Measurements from ENCODE around the gene WNT11. TPM values are rescaled to one million over a fixed set of nuclear protein-coding genes. Genes with fewer than 3 reads are reported as not detected.

Gene WNT11
- total RNA-seq, 5 donors from 2014 or later (not counting 1 experiment from before 2014, with no cell fraction given), result 0.47 to 1.3 (median 0.89) TPM; not detected in 1

DNA sequence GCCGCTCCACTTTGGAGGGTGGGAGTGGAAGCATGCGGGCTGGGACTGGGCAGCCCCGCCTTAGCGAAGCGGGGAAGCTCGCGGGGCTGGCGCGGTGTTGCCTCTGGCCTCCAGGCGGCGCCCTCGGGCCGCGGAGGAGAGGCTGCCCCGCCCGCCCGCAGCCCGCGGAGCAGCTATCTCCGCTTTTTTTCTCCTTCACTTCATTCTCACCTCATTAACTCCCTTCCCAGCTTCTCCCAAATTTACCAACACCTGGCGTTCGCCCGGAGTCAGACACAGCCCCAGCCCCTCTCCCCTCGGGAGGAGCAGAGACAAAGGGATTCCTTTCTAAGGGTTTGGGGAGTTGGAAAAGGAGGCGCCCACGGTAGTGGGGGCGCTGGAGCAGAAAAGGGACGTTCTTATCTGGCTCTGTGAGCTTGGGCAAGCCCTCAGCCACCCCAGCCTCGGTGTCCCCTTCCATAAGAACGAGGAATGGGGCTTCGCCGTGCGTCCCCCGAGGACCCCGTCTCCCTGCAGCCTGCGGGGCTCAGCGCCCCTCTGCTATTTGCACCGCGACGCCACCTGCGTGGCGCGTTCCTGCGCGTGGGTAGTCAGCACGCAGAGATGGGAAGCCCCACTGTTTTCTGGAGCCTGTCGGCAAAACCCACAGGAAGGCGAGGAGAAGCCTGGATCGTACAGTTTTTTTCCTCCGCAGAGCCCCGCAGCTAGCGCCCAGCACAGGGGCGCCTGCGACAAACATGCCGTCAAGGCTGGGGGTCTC lies 1.5 kb upstream of the WNT11 start:
- DNase-seq (peak; percentile 37 to 89 (median 70)), ATAC-seq (replicated peaks in 1 of 4) (peak; percentile 72 to 79 (median 74))
- H3K4me3 ChIP-seq (ENCODE audit: control insufficient read depth in 1 of 2, extremely low read depth in 1 of 2, low read length in 1 of 2), result peak overlapping the region; percentile 63 to 82
- ChIA-PET POLR2A (interaction anchor here in 1 of 2 donors (1.0 kb wide), 1 partner anchor 27 kb away, joined by 3 read pairs; no protein-coding TSS in a partner anchor), CTCF (interaction anchor here (0.6 to 2.9 kb wide), 24 partner anchors 9 to 463 kb away, joined by 3 to 26 read pairs (median 4); partner anchors contain the start of gene LRRC32 (in 1 of the 2))
- Mint-ChIP-seq H3K27me3 (peaks cover 28 to 51% of the 10 kb centered on the region in 2 donors), H3K27ac (no peak overlapping the region), H3K4me3 (peak overlapping the region; percentile 76 to 82 (median 81)), H3K4me1 (peaks cover 17 to 26% (median 19%) of the 10 kb centered on the region in 3 donors), H3K9me3 (no peaks in the 10 kb centered on the region), H3K36me3 (no peaks in the 10 kb centered on the region)
- no peak overlapping the region for H3K27ac ChIP-seq (ENCODE audit: low read length)
- peaks cover 3 to 90% of the 10 kb centered on the region in 2 experiments for H3K27me3 ChIP-seq (replicated peaks in 1 of 2; ENCODE audit: control insufficient read depth in 2 of 2, extremely low read depth in 1 of 2, insufficient read depth in 2 of 2, low read length in 1 of 2)
- no peaks in the 10 kb centered on the region for H3K36me3 ChIP-seq (ENCODE audit: control insufficient read depth in 2 of 2, extremely low read depth in 1 of 2, insufficient read depth in 1 of 2, low read length in 1 of 2)
- peaks cover 7 to 51% of the 10 kb centered on the region in 2 experiments for H3K4me1 ChIP-seq (ENCODE audit: control insufficient read depth in 1 of 2, extremely low read depth in 1 of 2, insufficient read depth in 2 of 2, low read length in 2 of 2)
- H3K9me3 ChIP-seq, result no peaks in the 10 kb centered on the region
- 1% methylated on average over 28 of the region's 55 CpGs for WGBS (ENCODE audit: insufficient coverage)

GRCh38 chr11:76206077-76206326 lies 300 bp downstream of the WNT11 start:
- Histone ChIP-seq H3K36me3 (ENCODE audit: control insufficient read depth in 2 of 2, extremely low read depth in 1 of 2, insufficient read depth in 1 of 2, low read length in 1 of 2) (no peaks in the 10 kb centered on the region), H3K4me3 (ENCODE audit: control insufficient read depth in 1 of 2, extremely low read depth in 1 of 2, low read length in 1 of 2) (peak overlapping the region in 1 of 2 donors; percentile 82), H3K9me3 (no peaks in the 10 kb centered on the region), H3K4me1 (ENCODE audit: control insufficient read depth in 1 of 2, extremely low read depth in 1 of 2, insufficient read depth in 2 of 2, low read length in 2 of 2) (peaks cover 7 to 50% of the 10 kb centered on the region in 2 experiments), H3K27me3 (replicated peaks in 1 of 2; ENCODE audit: control insufficient read depth in 2 of 2, extremely low read depth in 1 of 2, insufficient read depth in 2 of 2, low read length in 1 of 2) (peaks cover 0 to 88% of the 10 kb centered on the region in 2 experiments), H3K27ac (ENCODE audit: low read length) (no peak overlapping the region)
- Mint-ChIP-seq H3K9me3 (no peaks in the 10 kb centered on the region), H3K36me3 (no peaks in the 10 kb centered on the region), H3K4me1 (peaks cover 17 to 21% (median 19%) of the 10 kb centered on the region in 3 donors), H3K27ac (no peak overlapping the region), H3K27me3 (peaks cover 28 to 42% of the 10 kb centered on the region in 2 donors), H3K4me3 (peak overlapping the region; percentile 55 to 81 (median 62))
- ChIA-PET CTCF (interaction anchor here in 1 of 2 donors (1.1 kb wide), 1 partner anchor 309 kb away, joined by 3 read pairs; no protein-coding TSS in a partner anchor), POLR2A (no interaction called here)
- no peak for ATAC-seq (replicated peaks in 1 of 4)
- WGBS (ENCODE audit: insufficient coverage), result 7% methylated on average over 18 of the region's 18 CpGs
- DNase-seq, result no peak

DNA sequence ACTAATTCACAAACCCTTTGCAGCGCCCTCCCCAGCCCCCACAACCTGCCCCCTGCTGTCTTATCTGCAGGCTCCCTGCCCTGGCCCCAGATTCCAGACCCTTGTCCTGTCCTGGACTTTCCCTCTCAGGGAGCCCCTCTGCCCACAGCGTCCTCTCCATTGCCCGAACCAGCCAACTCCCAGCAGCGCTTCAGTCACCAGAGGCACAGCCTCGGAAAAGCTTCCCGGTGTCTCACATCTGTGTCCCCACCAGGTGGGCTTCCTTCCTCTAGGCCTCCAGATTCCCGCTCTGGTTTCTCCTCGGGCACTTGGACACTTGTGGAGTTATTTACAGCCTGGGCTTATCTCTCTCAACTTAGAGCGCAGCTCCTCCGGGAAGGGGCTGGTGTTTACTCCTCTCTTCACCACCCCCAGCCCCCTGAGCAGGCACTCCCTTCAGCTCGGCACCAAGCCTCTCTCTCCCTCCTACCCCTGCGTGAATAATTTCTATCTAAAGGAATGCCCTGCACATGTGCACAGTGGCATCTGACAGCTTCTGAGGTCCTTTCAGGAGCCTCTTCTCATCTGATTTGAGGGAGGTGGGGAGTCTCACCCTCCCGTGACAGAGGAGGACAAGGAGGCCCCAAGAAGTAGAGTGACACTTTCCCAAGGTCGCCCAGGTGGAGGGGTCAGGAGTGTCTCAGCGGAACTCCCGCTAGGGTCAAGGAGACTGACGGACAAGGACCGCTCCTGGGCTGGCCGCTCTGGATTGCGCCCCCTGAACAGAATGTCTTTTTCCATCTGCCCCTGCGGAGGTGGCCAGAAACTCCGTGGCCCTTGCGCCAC lies 838 bp downstream of the WNT11 start:
- Mint-ChIP-seq H3K27me3 (peaks cover 31 to 40% of the 10 kb centered on the region in 2 donors), H3K4me1 (peaks cover 17 to 19% (median 17%) of the 10 kb centered on the region in 3 donors), H3K36me3 (no peaks in the 10 kb centered on the region), H3K9me3 (no peaks in the 10 kb centered on the region), H3K4me3 (peak overlapping the region; percentile 55 to 81 (median 62)), H3K27ac (no peak overlapping the region)
- 33% methylated on average over 18 of the region's 23 CpGs for WGBS (ENCODE audit: insufficient coverage)
- H3K4me1 ChIP-seq (ENCODE audit: control insufficient read depth in 1 of 2, extremely low read depth in 1 of 2, insufficient read depth in 2 of 2, low read length in 2 of 2), result peaks cover 7 to 47% of the 10 kb centered on the region in 2 experiments
- H3K27me3 ChIP-seq (replicated peaks in 1 of 2; ENCODE audit: control insufficient read depth in 2 of 2, extremely low read depth in 1 of 2, insufficient read depth in 2 of 2, low read length in 1 of 2), result peaks cover 0 to 85% of the 10 kb centered on the region in 2 experiments
- no peak overlapping the region for H3K27ac ChIP-seq (ENCODE audit: low read length)
- DNase-seq, result no peak
- H3K4me3 ChIP-seq (ENCODE audit: control insufficient read depth in 1 of 2, extremely low read depth in 1 of 2, low read length in 1 of 2), result peak overlapping the region in 1 of 2 donors; percentile 82
- ATAC-seq (replicated peaks in 1 of 4), result no peak
- POLR2A ChIA-PET, result no interaction called here
- no peaks in the 10 kb centered on the region for H3K9me3 ChIP-seq
- CTCF ChIA-PET, result interaction anchor here in 1 of 2 donors (1.1 kb wide), 1 partner anchor 308 kb away, joined by 3 read pairs; no protein-coding TSS in a partner anchor
- H3K36me3 ChIP-seq (ENCODE audit: control insufficient read depth in 2 of 2, extremely low read depth in 1 of 2, insufficient read depth in 1 of 2, low read length in 1 of 2), result no peaks in the 10 kb centered on the region

GRCh38 chr11:76203937-76204336 lies 2.4 kb downstream of the WNT11 start:
- Histone ChIP-seq H3K27ac (ENCODE audit: low read length) (no peak overlapping the region), H3K9me3 (no peaks in the 10 kb centered on the region), H3K36me3 (ENCODE audit: control insufficient read depth in 2 of 2, extremely low read depth in 1 of 2, insufficient read depth in 1 of 2, low read length in 1 of 2) (no peaks in the 10 kb centered on the region), H3K4me3 (ENCODE audit: control insufficient read depth in 1 of 2, extremely low read depth in 1 of 2, low read length in 1 of 2) (no peak overlapping the region), H3K27me3 (replicated peaks in 1 of 2; ENCODE audit: control insufficient read depth in 2 of 2, extremely low read depth in 1 of 2, insufficient read depth in 2 of 2, low read length in 1 of 2) (peaks cover 0 to 72% of the 10 kb centered on the region in 2 experiments), H3K4me1 (ENCODE audit: control insufficient read depth in 1 of 2, extremely low read depth in 1 of 2, insufficient read depth in 2 of 2, low read length in 2 of 2) (peaks cover 7 to 34% of the 10 kb centered on the region in 2 experiments)
- H3K27ac Mint-ChIP-seq, result peak overlapping the region in 1 of 2 donors; percentile 19
- no peaks in the 10 kb centered on the region for H3K9me3 Mint-ChIP-seq
- no peak overlapping the region for H3K4me3 Mint-ChIP-seq
- peaks cover 17 to 19% (median 17%) of the 10 kb centered on the region in 3 donors for H3K4me1 Mint-ChIP-seq
- DNase-seq, result no peak
- CTCF ChIA-PET, result no interaction called here
- H3K36me3 Mint-ChIP-seq, result no peaks in the 10 kb centered on the region
- no peak for ATAC-seq (replicated peaks in 1 of 4)
- WGBS (ENCODE audit: insufficient coverage), result 60% methylated on average over 1 of the region's 5 CpGs
- POLR2A ChIA-PET, result no interaction called here
- H3K27me3 Mint-ChIP-seq, result peaks cover 31 to 40% of the 10 kb centered on the region in 2 donors

DNA sequence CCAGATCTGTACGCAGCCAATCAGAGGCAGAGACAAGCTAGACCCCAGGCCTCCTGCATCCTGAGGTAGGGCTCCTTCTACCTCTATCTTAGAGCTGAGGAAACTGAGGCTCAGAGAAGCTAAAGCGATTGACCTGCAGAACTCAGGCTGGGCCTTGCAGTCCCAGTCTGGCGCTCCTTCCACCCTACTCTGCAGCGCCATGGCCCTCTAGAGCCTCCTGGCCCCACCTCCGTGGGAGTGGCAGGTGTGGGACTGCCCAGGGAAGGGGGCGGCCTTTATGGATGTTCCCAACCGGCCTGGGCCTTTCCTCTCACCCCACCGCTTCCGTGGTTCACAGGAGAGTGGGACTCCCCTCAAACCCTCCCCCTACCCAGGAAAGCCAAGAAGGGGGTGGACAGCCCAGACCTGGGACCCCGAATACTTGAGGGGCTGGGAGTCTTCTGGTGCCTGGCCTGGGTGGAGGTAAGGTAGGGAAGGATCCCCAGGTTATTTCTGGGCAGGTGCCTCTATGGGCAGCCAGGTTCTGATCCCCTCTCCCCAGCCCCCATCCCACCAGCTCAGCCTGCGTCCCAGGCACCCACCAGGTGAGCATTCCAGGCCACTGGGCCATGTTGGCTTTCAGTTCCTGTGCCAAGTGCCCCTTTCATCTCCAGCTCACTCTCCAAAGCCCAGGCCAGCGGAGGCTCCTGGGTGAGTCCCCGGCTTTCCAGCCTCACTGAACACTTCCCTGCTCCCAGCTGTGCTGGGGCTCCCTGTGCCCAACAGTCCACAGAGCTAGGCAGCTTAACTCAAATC lies 3.0 kb downstream of the WNT11 start:
- Mint-ChIP-seq H3K36me3 (no peaks in the 10 kb centered on the region), H3K27me3 (peaks cover 31 to 40% of the 10 kb centered on the region in 2 donors), H3K27ac (no peak overlapping the region), H3K4me3 (no peak overlapping the region), H3K9me3 (no peaks in the 10 kb centered on the region), H3K4me1 (peaks cover 17 to 19% (median 17%) of the 10 kb centered on the region in 3 donors)
- CTCF ChIA-PET, result no interaction called here
- Histone ChIP-seq H3K27me3 (replicated peaks in 1 of 2; ENCODE audit: control insufficient read depth in 2 of 2, extremely low read depth in 1 of 2, insufficient read depth in 2 of 2, low read length in 1 of 2) (peaks cover 0 to 66% of the 10 kb centered on the region in 2 experiments), H3K36me3 (ENCODE audit: control insufficient read depth in 2 of 2, extremely low read depth in 1 of 2, insufficient read depth in 1 of 2, low read length in 1 of 2) (no peaks in the 10 kb centered on the region), H3K9me3 (no peaks in the 10 kb centered on the region), H3K4me3 (ENCODE audit: control insufficient read depth in 1 of 2, extremely low read depth in 1 of 2, low read length in 1 of 2) (no peak overlapping the region), H3K4me1 (ENCODE audit: control insufficient read depth in 1 of 2, extremely low read depth in 1 of 2, insufficient read depth in 2 of 2, low read length in 2 of 2) (peaks cover 7 to 28% of the 10 kb centered on the region in 2 experiments), H3K27ac (ENCODE audit: low read length) (no peak overlapping the region)
- POLR2A ChIA-PET, result no interaction called here
- 85% methylated on average over 5 of the region's 13 CpGs for WGBS (ENCODE audit: insufficient coverage)
- no peak for ATAC-seq (replicated peaks in 1 of 4)
- DNase-seq, result no peak

Data from T-cell (primary cell).